Karpas-422 (cell line): ENCODE data around the gene KIFC1. TPM values are rescaled to one million over a fixed set of nuclear protein-coding genes. Genes with fewer than 3 reads are reported as not detected.

Source experiments
- DNase-seq: peaks from one replicate; pipeline ENCODE4 v3.0.0-alpha.2; 2015
- H2AFZ ChIP-seq: fragments of 200-600 bp; sonication (generic); 2 replicates; pipeline ENCODE4 v1.6.1; 2014; ENCODE audit warnings: antibody characterized with exemption, low read length, mixed read lengths
- H3K27ac ChIP-seq: fragments of 200-600 bp; sonication (generic); 2 replicates; pipeline ENCODE4 v1.5.1; 2014; ENCODE audit warnings: mild to moderate bottlenecking, low read length, moderate library complexity
- H3K27me3 ChIP-seq: fragments of 200-600 bp; sonication (generic); 2 replicates; pipeline ENCODE4 v1.6.1; 2014; ENCODE audit warnings: low read length, mixed read lengths
- H3K36me3 ChIP-seq: fragments of 200-600 bp; sonication (generic); 2 replicates; pipeline ENCODE4 v1.6.1; 2014; ENCODE audit warnings: low read length, mixed read lengths; ENCODE audit not compliant: insufficient read depth
- H3K4me1 ChIP-seq: fragments of 200-600 bp; sonication (generic); 2 replicates; pipeline ENCODE4 v1.6.1; 2014; ENCODE audit warnings: mild to moderate bottlenecking, low read length, mixed read lengths
- H3K4me2 ChIP-seq: fragments of 200-600 bp; sonication (generic); 2 replicates; pipeline ENCODE4 v1.6.1; 2014; ENCODE audit warnings: low read length, low read depth, mild to moderate bottlenecking; ENCODE audit not compliant: poor library complexity, severe bottlenecking
- H3K4me3 ChIP-seq: fragments of 200-600 bp; sonication (generic); 2 replicates; pipeline ENCODE4 v1.5.1; 2014; ENCODE audit warnings: mild to moderate bottlenecking, antibody characterized with exemption, low read length, mixed read lengths
- H3K79me2 ChIP-seq: fragments of 200-600 bp; sonication (generic); 2 replicates; pipeline ENCODE4 v1.6.1; 2014; ENCODE audit warnings: mild to moderate bottlenecking, low read length, mixed read lengths
- H3K9ac ChIP-seq: fragments of 200-600 bp; sonication (generic); 2 replicates; pipeline ENCODE4 v1.6.0; 2014; ENCODE audit warnings: low read length
- H3K9me2 ChIP-seq: fragments of 200-600 bp; sonication (generic), shearing (Covaris generic); replicated peaks from 2 replicates; pipeline ENCODE4 v1.6.0; 2014; ENCODE audit warnings: mild to moderate bottlenecking, low read length, moderate library complexity; ENCODE audit not compliant: insufficient read depth
- H3K9me3 ChIP-seq: fragments of 300-700, 200-600 bp; sonication (generic); 2 replicates; pipeline ENCODE4 v1.6.1; 2014; ENCODE audit warnings: low read length, mixed read lengths
- H4K20me1 ChIP-seq: fragments of 200-600 bp; sonication (generic); 2 replicates; pipeline ENCODE4 v1.6.1; 2014; ENCODE audit warnings: mild to moderate bottlenecking, antibody characterized with exemption, low read length, low read depth; ENCODE audit not compliant: insufficient read depth
- total RNA-seq: library from RNA; depleted of rRNA; stranded (reverse); fragments of >200 nt; shearing (Covaris generic); gene quantifications from 2 replicates; pipeline ENCODE4 v1.2.3, GENCODE V29; 2014; ENCODE audit warnings: low replicate concordance

The KIFC1 gene
- total RNA-seq, 1 experiment from 2014 or later: 42.8 TPM

GRCh38 chr6:33383427-33384185 is 8.0 kb upstream of the KIFC1 start:
- Histone ChIP-seq H3K9me2 (no peaks in the 10 kb centered on the region), H3K9ac (no peak overlapping the region), H3K4me3 (no peak overlapping the region), H3K79me2 (no peaks in the 10 kb centered on the region), H3K9me3 (no peaks in the 10 kb centered on the region), H2AFZ (no peak overlapping the region), H3K4me1 (peaks cover 4% of the 10 kb centered on the region; the same call in 1 of the 2 replicates), H4K20me1 (no peaks in the 10 kb centered on the region), H3K27ac (no peak overlapping the region), H3K36me3 (no peaks in the 10 kb centered on the region), H3K27me3 (no peaks in the 10 kb centered on the region), H3K4me2 (no peak overlapping the region)
- DNase-seq: peak; percentile 25

- Histone ChIP-seq H3K27ac (no peak overlapping the region), H3K9me3 (no peaks in the 10 kb centered on the region), H3K9me2 (no peaks in the 10 kb centered on the region), H3K4me3 (no peak overlapping the region), H3K4me1 (peaks cover 4% of the 10 kb centered on the region; the same call in 1 of the 2 replicates), H3K27me3 (no peaks in the 10 kb centered on the region), H3K4me2 (no peak overlapping the region), H3K36me3 (no peaks in the 10 kb centered on the region), H3K79me2 (no peaks in the 10 kb centered on the region), H3K9ac (no peak overlapping the region), H4K20me1 (no peaks in the 10 kb centered on the region), H2AFZ (no peak overlapping the region)
- DNase-seq: peak; percentile 37
Measured at GRCh38 chr6:33384581-33385020, 7.0 kb upstream of the KIFC1 start.

- peak; percentile 15 for DNase-seq
- peaks cover 35% of the 10 kb centered on the region for H3K79me2 ChIP-seq
Measured at GRCh38 chr6:33390173-33390572, 1.4 kb upstream of the KIFC1 start.

GRCh38 chr6:33390767-33391277 is 801 bp upstream of the KIFC1 start:
- Histone ChIP-seq H3K9me2 (no peaks in the 10 kb centered on the region), H3K36me3 (peaks cover 11% of the 10 kb centered on the region; the same call in 1 of the 2 replicates), H3K27ac (0 out of 2 replicates have a peak overlapping the region, but pooled peaks have one; percentile 15), H4K20me1 (no peaks in the 10 kb centered on the region), H3K4me3 (peak overlapping the region; percentile 22; the same call in 1 of the 2 replicates), H3K4me1 (peaks cover 39% of the 10 kb centered on the region), H3K4me2 (peak overlapping the region; percentile 56), H3K9me3 (no peaks in the 10 kb centered on the region), H3K9ac (peak overlapping the region; percentile 54), H2AFZ (peak overlapping the region; percentile 46), H3K27me3 (no peaks in the 10 kb centered on the region), H3K79me2 (peaks cover 41% of the 10 kb centered on the region)
- DNase-seq: no peak

More at GRCh38 chr6:33390173-33390572, 1.4 kb upstream of the KIFC1 start:
- H3K9me2 ChIP-seq: no peaks in the 10 kb centered on the region
- H3K27me3 ChIP-seq: no peaks in the 10 kb centered on the region
- no peaks in the 10 kb centered on the region for H4K20me1 ChIP-seq
- H3K9me3 ChIP-seq: no peaks in the 10 kb centered on the region
- peaks cover 34% of the 10 kb centered on the region for H3K4me1 ChIP-seq
- H3K9ac ChIP-seq: no peak overlapping the region
- no peak overlapping the region for H3K4me3 ChIP-seq
- no peak overlapping the region for H3K4me2 ChIP-seq
- peaks cover 5% of the 10 kb centered on the region; the same call in 1 of the 2 replicates for H3K36me3 ChIP-seq
- no peak overlapping the region for H2AFZ ChIP-seq
- H3K27ac ChIP-seq: no peak overlapping the region

GRCh38 chr6:33391922-33392594 is 435 bp downstream of the KIFC1 start:
- H3K4me1 ChIP-seq: peaks cover 39% of the 10 kb centered on the region
- H3K4me3 ChIP-seq: peak overlapping the region; percentile 84
- no peaks in the 10 kb centered on the region for H3K9me3 ChIP-seq
- peak overlapping the region; percentile 89 for H3K9ac ChIP-seq
- H3K4me2 ChIP-seq: peak overlapping the region; percentile 80
- DNase-seq: peak; percentile 69
- peaks cover 12% of the 10 kb centered on the region; the same call in 1 of the 2 replicates for H3K36me3 ChIP-seq
- H2AFZ ChIP-seq: no peak overlapping the region
- no peaks in the 10 kb centered on the region for H4K20me1 ChIP-seq
- no peaks in the 10 kb centered on the region for H3K27me3 ChIP-seq
- peaks cover 52% of the 10 kb centered on the region for H3K79me2 ChIP-seq
- no peaks in the 10 kb centered on the region for H3K9me2 ChIP-seq
- peak overlapping the region; percentile 79 for H3K27ac ChIP-seq

- H3K9ac ChIP-seq: peak overlapping the region; percentile 89
- H2AFZ ChIP-seq: no peak overlapping the region
Measured at GRCh38 chr6:33392595-33392948, 949 bp downstream of the KIFC1 start.

GRCh38 chr6:33392979-33393378 is 1.4 kb downstream of the KIFC1 start:
- H3K9me3 ChIP-seq: no peaks in the 10 kb centered on the region
- H2AFZ ChIP-seq: no peak overlapping the region
- peaks cover 19% of the 10 kb centered on the region for H3K36me3 ChIP-seq
- H3K79me2 ChIP-seq: peaks cover 59% of the 10 kb centered on the region
- H3K27ac ChIP-seq: peak overlapping the region; percentile 79
- H3K4me1 ChIP-seq: peaks cover 39% of the 10 kb centered on the region
- H3K27me3 ChIP-seq: no peaks in the 10 kb centered on the region
- peak overlapping the region; percentile 84 for H3K4me3 ChIP-seq
- H4K20me1 ChIP-seq: no peaks in the 10 kb centered on the region
- DNase-seq: peak; percentile 55
- H3K9ac ChIP-seq: peak overlapping the region; percentile 89
- H3K9me2 ChIP-seq: no peaks in the 10 kb centered on the region
- H3K4me2 ChIP-seq: peak overlapping the region; percentile 80

More at GRCh38 chr6:33392595-33392948, 949 bp downstream of the KIFC1 start:
- Histone ChIP-seq H3K9me3 (no peaks in the 10 kb centered on the region), H3K27ac (peak overlapping the region; percentile 79), H3K36me3 (peaks cover 15% of the 10 kb centered on the region), H3K79me2 (peaks cover 55% of the 10 kb centered on the region), H3K27me3 (no peaks in the 10 kb centered on the region), H3K4me3 (peak overlapping the region; percentile 84), H3K4me2 (peak overlapping the region; percentile 80), H3K9me2 (no peaks in the 10 kb centered on the region), H3K4me1 (peaks cover 39% of the 10 kb centered on the region), H4K20me1 (no peaks in the 10 kb centered on the region)
- peak; percentile 65 for DNase-seq

- Histone ChIP-seq H3K9me2 (no peaks in the 10 kb centered on the region), H3K4me1 (peaks cover 32% of the 10 kb centered on the region), H3K9ac (no peak overlapping the region), H3K79me2 (peaks cover 63% of the 10 kb centered on the region), H3K4me3 (no peak overlapping the region), H3K4me2 (no peak overlapping the region), H3K27ac (no peak overlapping the region), H4K20me1 (no peaks in the 10 kb centered on the region), H2AFZ (no peak overlapping the region), H3K9me3 (no peaks in the 10 kb centered on the region), H3K36me3 (peaks cover 33% of the 10 kb centered on the region), H3K27me3 (no peaks in the 10 kb centered on the region)
- DNase-seq: peak; percentile 31
Measured at GRCh38 chr6:33397541-33397940, 5.9 kb downstream of the KIFC1 start.
